Inflammatory macrophage (primary cell): ENCODE measurements around the gene CBR4.

ENCODE experiments used
- DNase-seq, 2 donors: peaks; one replicate each; pipeline ENCODE4 v3.0.0-alpha.2; 2020 to 2022

CBR4 gene

DNA sequence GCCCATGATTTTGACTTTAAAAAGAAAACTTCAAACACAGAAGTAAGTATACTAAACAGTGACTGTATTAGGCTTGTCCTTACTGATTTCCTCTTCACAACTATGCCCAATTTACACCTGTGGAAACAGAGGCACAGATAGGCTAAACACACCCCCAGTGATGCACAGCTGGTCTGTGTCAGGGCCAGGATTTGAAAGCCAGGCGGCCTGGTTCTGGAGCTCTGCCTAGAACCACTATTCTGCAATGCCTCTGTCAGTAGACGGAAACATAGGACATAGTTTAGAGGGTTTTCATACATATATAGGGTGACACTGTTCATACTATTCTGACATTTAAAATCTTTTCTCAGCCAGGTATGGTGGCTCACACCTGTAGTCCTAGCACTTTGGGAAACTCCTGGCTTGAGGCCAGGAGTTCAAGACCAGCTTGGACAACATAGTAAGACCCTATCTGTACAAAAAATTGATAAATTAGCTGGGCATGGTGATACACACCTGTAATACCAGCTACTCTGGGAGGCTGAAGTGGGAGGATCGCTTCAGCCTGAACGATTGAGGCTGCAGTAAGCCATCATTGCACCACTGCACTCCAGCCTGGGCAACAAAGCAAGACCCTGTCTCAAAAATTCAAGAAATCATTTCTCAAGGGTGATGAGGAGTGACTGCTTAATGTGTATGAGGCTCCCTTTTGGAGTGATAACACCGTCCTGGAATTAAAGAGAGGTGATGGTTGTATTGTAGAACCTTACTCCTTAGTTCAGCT lies 23.0 kb upstream of the CBR4 start:
- no peak for DNase-seq

DNA sequence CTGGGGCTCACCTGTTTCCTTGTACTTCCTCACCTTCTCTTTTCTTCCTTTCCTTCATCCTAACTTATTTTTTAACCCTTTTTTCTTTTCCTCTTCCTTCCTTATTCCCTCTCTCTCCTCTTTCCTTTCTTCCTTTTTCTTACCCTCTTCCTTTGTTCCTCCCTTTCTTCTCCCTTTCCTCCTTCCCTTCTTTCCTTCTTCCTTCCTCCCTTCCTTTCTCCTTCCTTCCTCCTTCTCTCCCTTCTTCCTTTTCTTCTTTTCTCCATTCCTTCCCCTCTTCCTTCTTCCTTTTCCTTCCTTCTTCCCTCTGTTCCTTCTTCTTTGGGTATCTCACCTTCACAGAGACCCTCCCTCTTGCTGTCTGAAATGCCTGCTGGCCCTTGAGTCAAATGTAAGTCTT lies 22.1 kb upstream of the CBR4 start:
- no peak for DNase-seq

DNA sequence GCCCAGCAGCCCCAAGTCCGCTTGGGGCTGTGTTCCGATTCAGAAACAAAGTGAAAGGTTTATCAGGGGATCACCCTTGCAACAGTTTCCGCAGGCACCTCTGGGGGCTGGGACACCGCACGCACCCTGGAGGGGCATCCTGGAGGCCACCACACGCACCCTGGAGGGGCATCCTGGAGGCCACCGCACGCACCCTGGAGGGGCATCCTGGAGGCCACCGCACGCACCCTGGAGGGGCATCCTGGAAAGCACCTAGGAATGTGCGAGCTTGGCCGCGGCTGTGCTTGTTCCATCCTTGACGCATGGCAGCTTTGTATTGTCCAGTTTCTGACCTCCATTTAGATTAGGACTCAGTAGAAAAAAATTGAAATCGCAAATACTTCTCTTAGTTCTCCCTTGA lies 21.3 kb upstream of the CBR4 start:
- no peak for DNase-seq

GRCh38 chr4:169030562-169030982 lies 20.5 kb upstream of the CBR4 start:
- DNase-seq = no peak

DNA sequence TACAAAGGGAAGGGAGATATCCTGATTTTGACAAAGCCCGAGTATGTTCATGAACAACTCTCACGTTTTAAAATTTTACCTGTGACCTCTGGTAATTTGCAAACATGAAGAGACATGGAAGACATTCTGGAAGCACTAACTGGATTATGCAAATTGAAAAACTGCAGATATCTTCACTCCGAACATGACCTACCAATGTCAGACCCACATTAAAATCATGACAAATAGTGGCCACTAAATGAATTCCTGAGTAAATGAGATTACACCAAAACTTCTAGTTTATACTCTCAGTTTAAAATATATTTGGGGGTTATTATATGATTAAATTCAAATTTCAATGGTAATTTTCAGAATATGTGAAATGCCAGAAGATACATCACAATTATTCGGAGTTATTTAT lies 19.9 kb upstream of the CBR4 start:
- no peak for DNase-seq

DNA sequence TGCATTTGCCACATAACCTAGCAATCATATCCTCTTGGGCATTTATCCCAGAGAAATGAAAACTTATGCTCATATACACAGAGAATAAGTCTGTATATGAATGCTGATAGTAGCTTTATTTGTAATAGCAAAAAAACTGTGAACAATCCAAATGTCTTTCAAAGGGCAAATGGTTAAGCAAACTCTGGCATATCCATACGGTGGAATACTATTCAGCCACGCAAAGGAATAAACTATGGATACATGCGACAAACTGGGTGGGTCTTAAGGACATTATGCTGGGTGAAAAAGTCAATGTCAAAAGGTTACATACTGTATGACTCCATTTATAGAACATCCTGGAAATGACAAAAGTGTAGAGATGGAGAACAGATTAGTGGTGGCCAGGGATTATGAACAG lies 17.6 kb upstream of the CBR4 start:
- no peak for DNase-seq

DNA sequence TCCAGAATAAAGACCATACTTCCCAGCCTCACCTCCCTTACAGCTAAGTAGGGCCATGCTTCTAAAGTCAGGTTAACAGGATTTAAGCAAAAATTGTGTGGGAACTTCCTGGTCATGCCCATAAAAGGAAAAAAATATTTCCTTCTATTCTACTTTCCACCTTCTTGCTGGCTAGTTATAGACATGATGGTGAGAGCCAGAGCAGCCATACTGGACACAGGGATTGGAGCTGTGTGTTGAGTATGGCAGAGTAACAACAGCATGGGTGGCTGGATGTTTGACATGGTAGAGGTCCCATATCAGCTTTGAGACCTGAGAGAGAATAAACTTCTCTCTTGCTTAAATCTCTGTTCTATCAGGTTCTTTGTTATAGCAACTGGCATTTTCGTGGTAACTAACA lies 15.1 kb upstream of the CBR4 start:
- no peak for DNase-seq

DNA sequence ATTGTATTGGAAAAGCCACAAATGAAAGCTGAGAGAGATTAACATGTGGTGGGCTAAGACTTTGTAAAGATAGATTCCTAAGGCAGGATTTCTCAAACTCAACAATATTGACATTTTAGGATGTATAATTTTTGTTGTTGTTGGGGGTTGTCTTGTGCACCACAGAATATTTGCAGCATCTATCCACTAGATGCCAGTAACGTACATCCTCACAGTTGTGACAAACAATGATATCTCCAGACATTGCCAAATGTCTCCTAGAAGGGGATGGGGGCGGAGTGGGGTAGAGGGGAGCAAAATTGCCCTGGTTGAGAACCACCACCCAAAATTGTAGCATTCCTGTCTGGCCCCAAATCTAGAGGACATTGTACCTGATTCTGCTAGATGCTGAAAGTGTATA lies 14.7 kb upstream of the CBR4 start:
- peak; percentile 22 to 27 for DNase-seq

- DNase-seq = no peak
Observed at GRCh38 chr4:169018406-169018805, 8.4 kb upstream of the CBR4 start.

DNA sequence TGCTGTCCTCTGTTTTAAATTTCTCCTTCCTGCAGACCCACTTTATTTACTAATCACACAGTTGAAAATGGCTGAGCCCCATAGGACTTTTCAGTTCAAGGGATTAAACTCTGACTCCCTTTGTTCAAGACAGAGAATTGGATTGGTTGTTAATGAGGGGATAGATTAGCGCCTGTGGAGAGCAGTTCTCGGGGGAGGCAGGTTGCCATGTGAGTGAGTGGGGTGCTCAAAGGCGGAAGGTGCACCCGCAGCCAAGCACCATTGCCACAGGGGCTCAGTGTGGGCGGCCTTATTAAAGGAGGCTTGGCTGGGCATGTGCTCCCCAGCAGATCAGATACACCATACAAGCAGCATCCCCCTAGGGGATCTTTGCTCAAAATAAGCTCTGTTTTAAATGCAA lies 7.9 kb upstream of the CBR4 start:
- DNase-seq = no peak

- DNase-seq = no peak
Observed at GRCh38 chr4:169015186-169015623, 5.2 kb upstream of the CBR4 start.

DNA sequence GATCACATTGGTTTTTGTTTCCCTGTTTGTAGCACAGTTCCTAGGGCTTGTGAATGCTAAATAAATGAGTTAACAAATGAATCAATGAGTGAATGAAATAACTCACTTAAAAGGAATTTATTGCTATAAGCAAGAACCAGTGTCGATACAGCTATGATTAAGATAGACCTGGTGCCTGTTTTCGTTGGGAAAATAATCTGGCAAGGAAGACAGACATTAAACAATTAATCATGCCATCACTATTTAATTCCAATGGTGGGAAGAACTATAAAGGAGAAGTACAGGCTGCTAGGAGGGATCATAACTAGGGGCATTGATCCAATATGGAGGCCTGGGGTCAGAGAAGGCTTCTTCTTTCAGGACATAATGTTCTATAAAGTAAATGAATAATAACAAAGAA lies 4.5 kb upstream of the CBR4 start:
- no peak for DNase-seq

DNA sequence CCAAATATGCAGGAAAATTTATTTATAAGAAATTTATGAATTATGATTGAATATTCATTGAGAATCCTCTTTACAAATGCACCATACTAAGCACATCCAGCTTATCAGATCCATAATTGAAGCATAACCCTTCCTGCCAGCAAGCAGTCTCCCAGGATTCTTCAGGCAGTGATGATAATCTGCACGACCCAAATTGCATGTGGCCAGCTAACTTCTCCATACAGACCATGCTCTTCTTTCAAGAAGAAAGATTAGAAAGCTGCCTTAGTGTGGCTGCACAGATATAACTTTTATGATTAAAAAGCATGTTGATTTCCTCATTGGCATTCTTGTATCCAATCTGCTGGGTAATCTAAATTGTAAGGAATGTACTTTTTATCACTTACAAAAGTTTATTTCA lies 3.3 kb upstream of the CBR4 start:
- DNase-seq = no peak

GRCh38 chr4:169012049-169012448 lies 2.0 kb upstream of the CBR4 start:
- no peak for DNase-seq

DNA sequence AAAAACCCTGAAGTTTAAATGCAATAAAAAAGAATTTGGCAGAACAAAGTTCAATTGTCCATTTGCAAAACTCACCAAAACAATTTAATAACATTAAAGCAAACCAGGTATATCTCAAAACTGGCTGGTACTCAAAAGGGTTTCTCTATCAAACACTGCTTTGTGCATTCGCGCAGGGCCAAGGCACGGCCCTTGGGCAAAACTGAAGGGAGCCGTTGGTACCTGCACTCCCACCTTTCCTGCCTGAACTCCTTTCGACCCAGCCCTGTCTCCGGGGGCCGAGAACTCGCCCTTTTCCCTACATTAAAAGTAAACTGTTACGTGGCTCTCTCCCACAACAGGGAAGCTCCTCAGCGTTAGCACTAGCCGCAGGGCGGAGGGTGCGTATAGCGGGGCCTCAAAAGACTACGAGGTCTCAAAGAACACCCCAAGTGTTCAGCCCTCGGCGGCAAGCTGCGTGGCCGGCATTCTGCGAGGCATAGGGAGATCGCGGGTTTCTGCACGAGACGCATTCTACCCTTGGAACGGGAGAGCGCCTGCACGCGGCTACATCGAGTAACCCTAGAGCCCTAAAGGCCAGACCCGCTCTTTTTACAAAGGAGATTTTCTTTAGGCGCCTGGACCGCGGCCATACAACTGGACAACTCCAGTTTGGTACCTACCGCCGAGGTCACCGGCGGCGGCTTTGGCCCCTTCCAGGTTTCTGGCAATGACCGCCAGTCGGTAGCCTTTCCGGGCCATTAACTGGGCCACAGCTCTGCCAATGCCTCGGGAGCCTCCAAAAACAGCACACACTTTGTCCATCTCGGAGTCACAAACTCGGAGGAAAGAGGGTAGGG lies 550 bp downstream of the CBR4 start:
- DNase-seq = peak; percentile 58 to 65

DNA sequence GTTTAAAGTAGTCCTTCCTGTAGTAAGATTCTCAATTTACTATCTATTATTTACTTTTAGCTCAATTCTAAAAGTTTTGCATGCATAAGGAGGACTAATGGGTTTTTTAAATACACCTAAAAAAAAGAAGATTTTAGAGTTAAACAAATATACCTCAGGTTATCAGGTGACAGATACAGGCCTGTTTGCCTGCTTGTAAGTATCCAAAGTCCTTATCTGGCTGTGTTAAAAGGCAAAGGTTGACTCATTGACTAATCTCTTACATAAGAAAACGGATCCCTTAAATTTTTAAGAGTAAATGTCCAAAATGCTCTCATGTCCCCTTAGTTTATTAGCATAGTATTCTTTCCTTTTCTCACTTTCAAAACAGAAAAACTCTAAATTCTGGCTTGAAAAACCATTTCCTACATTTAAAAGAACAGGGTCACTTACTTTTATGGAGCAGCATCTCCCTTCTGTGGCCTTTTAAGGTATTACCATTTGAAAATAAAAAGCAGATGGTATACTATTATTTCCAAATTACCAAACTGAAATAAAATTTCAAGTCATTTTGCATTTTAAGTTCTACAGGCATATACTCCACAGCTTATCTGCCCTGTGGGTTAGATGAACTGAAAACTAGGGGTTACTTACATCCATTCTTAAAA lies 4.5 kb downstream of the CBR4 start:
- no peak for DNase-seq

GRCh38 chr4:169000315-169000714 lies 9.7 kb downstream of the CBR4 start:
- no peak for DNase-seq

DNA sequence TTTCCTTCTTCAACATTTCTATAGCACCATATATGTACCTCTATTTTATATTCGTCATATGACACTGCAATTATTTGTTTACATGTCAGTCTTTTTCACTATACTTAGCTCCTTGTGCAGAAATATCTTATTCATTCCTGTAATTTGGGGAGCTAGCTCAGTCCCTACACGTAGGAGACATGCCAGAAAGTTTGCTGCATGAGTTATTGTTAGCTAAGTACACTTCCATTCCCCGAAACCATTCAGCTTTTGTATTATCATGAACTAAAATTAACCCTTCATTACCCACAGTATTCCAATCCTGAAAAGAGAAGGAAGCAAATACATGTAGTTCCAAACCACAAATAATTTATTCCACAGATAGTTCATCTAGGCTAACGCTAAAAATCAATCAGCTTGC lies 10.2 kb downstream of the CBR4 start:
- DNase-seq = no peak

DNA sequence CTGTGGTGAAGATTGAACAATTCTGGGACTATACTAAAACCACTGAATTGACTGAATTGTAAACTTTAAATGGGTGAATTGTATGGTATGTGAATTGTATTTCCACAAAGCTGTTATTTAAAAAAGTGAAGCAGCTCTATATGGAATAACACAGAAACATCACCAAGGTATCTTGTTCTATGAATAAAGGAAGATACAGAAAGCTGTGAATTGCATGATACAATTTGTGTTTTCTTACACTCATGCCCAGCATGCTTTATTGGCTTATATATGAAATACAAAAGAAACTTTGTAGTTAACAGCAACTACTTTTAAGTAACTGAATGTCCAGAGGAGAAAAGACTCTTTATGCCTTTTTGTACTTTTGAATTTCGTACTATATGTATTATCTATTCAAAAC lies 11.5 kb downstream of the CBR4 start:
- DNase-seq = no peak

- DNase-seq = peak in 1 of 2 donors; percentile 12
Observed at GRCh38 chr4:168995537-168996295, 14.3 kb downstream of the CBR4 start.

- DNase-seq = no peak
Observed at GRCh38 chr4:168994958-168995357, 15.1 kb downstream of the CBR4 start.

DNA sequence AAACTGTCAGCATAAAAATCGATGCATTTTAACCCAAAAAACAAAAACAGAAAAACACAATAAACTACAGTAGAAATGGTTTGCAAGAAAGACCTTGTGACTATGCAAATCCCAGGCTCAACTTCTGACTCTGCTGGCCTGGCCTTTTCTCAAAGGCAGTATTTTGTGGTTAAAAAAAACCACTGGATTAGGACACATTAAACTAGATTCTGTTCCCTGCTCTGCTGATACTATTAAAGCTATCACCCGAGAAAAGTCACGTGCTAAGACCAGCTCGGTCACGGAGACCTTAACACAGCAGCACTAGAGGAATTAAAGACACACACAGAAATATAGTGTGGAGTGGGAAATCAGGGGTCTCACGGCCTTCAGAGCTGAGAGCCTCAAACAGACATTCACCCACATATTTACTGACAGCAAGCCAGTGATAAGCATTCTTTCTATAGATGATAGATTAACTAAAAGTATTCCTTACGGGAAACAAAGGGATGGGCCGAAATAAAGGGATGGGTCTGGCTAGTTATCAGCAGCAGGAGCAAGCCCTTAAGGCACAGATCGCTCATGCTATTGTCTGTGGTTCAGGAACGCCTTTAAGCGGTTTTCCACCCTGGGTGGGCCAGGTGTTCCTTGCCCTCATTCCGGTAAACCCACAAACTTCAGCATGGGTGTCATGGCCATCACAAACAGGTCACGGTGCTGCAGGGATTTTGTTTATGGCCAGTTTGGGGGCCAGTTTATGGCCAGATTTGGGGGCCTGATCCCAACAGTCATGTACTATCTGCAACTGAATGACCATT lies 16.1 kb downstream of the CBR4 start:
- peak; percentile 57 to 77 for DNase-seq
